ENCODE results near the gene ETNK2.
"Not testable (repeated sequence)": the region's sequence is repeated elsewhere in the genome, so short reads cannot be mapped to it uniquely, and the experiment has no call there.

The ETNK2 gene

DNA sequence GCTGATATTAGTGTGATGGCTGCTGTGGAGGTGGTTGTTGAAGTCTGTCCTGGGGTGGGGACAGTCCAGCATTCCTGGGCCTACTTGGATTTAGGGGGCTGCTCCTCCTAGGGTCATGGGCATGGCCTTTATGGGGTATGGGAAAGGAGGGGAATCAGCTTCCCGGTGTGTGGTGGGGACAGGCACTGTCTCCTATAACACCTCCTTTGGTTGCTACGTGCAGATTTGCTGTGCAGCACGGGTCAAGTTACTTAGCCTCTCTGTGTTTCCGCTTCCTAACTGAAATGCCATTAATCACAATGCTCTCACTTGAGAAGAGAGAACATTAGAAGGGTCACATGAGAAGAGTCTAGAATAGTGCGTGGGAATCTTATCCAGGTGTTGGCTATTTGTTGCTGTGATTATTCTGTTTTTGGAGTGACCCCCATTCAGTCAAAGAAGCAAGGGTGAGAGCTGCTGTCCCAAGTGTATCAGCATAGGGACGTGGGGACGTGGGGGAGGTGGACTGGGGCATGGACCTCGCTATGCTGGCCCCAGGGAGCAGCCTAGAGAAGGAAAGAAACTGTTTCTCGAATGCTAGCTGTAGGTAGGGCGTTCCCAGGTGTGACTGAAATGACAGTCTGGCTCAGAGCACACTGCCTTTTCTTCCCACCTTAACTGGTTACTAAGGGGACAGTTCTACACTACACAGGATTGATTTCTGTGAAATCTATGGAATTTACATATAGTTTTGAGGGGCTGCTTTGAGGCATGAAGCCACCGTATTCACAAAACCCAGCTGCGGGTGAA is 59.0 kb downstream of the ETNK2 start:
- no peak for DNase-seq (ENCODE audit: low read depth)
- TF ChIP-seq POLR2A (IDR thresholded peaks at IDR 0.05; ENCODE audit: extremely low read depth, insufficient read length): no peak
- TF ChIP-seq MYC (IDR thresholded peaks at IDR 0.05; ENCODE audit: low read depth, low read length): no peak
- TF ChIP-seq, protein P1, sequence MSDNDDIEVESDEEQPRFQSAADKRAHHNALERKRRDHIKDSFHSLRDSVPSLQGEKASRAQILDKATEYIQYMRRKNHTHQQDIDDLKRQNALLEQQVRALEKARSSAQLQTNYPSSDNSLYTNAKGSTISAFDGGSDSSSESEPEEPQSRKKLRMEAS (IDR thresholded peaks at IDR 0.05; ENCODE audit: low read depth, low read length): no peak
- TF ChIP-seq, protein P2, sequence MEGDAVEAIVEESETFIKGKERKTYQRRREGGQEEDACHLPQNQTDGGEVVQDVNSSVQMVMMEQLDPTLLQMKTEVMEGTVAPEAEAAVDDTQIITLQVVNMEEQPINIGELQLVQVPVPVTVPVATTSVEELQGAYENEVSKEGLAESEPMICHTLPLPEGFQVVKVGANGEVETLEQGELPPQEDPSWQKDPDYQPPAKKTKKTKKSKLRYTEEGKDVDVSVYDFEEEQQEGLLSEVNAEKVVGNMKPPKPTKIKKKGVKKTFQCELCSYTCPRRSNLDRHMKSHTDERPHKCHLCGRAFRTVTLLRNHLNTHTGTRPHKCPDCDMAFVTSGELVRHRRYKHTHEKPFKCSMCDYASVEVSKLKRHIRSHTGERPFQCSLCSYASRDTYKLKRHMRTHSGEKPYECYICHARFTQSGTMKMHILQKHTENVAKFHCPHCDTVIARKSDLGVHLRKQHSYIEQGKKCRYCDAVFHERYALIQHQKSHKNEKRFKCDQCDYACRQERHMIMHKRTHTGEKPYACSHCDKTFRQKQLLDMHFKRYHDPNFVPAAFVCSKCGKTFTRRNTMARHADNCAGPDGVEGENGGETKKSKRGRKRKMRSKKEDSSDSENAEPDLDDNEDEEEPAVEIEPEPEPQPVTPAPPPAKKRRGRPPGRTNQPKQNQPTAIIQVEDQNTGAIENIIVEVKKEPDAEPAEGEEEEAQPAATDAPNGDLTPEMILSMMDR (IDR thresholded peaks at IDR 0.05; ENCODE audit: low read depth, low read length): no peak
- H3K4me3 ChIP-seq (ENCODE audit: low read depth, low read length): no peak overlapping the region

DNA sequence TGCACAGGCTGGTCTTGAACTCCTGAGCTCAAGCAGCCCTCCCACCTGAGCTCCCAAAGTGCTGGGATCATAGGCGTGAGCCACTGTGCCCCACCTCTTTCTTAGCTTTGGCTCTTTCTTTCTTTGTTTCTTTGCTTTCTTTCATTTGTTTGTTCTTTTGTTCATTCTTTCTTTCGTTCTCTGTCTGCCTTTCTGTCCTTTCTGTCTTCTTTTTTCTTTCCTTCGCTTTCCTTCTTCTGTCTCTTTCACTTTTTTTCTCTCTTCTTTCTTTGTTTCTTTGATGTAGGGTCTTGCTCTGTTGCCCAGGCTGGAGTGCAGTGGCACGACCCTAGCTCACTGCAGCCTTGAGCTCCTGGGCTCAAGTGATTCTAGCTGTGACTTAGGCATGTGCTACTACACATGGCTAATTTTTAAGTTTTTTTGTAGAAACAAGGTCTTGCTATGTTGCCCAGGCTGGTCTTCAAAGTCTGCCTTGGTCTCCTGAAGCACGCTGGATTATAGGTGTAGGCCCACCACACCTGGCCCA is 60.0 kb downstream of the ETNK2 start:
- no peak for TF ChIP-seq MYC (IDR thresholded peaks at IDR 0.05; ENCODE audit: low read depth, low read length)
- TF ChIP-seq POLR2A (IDR thresholded peaks at IDR 0.05; ENCODE audit: extremely low read depth, insufficient read length): no peak
- H3K4me3 ChIP-seq (ENCODE audit: low read depth, low read length): no peak overlapping the region
- no peak for DNase-seq (ENCODE audit: low read depth)

DNA sequence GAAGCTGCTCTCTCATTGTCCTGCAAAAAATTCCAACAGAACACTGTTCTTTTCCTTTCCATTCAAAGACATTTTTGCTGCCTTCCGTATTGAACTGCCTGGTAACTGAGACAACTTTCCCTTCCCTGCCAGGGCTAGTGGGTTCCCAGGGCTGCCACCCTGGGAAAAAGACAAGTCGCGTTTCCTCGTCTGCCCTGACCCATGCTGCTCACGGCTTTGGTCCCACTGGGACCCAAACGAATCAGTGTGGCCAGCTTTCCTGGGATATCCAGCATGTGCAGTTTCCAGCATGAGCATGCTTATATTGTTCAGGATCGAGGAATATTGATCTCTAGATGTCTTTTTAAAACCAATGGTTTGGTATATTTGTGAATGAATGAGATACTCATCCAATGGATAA is 60.8 kb downstream of the ETNK2 start:
- no peak overlapping the region for H3K4me3 ChIP-seq (ENCODE audit: low read depth, low read length)
- no peak for DNase-seq (ENCODE audit: low read depth)
- no peak for TF ChIP-seq MYC (IDR thresholded peaks at IDR 0.05; ENCODE audit: low read depth, low read length)
- TF ChIP-seq, protein P1 (IDR thresholded peaks at IDR 0.05; ENCODE audit: low read depth, low read length): no peak
- no peak for TF ChIP-seq POLR2A (IDR thresholded peaks at IDR 0.05; ENCODE audit: extremely low read depth, insufficient read length)
- TF ChIP-seq, protein P2 (IDR thresholded peaks at IDR 0.05; ENCODE audit: low read depth, low read length): no peak

DNA sequence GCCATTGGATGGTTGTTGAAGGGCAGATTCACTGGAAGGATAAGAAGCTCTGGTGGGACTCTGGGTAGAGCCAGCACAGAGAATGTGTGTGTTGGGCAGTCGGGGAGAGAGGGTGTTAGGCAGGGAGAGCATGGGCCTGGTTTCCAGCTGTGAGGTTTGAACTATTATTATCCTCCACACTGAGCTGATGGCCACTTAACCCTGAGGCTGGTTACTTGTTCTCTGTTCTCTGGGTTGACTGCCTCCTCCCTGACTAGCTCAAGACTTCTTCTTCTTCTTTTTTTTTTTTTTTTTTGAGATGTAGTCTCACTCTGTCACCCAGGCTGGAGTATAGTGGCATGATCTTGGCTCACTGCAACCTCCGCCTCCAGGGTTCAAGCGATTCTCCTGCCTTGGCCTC is 61.7 kb downstream of the ETNK2 start:
- DNase-seq (ENCODE audit: low read depth); H3K4me3 ChIP-seq (ENCODE audit: low read depth, low read length): not testable (repeated sequence)

DNA sequence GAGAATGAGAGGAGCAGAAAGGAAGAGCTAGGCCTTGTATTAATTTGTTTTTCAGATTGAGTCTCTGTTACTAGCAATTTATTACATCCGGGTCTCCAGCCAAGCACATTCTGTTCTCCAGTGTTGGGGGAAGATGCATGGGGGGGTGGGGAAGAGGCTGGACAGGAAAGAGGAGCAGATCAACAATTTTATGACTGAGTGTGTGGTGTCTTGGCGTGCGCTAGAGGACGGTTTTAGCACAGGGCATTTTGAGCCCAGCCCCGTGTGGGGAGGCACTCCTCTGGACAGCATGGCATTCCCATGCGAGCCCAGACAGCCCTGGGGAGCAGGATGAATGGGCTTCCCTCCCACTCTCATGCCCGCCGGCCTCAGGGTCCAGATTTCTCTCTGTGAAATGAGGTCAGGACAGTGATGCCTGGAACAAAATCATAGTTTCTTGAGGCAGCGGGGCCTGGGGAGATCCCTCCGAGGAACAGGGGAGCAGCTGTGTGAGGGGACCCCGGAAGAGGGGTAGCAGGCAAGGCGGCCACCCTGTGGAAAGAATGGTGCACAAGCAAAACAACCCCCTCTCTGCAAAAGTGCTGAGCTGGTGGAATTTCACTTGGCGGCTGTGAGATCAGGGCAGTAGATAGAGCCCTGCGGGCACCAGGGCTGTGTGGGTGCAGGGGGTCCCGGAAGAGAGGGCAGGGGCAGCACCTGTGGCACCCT is 62.6 kb downstream of the ETNK2 start:
- DNase-seq (ENCODE audit: low read depth): no peak
- H3K4me3 ChIP-seq (ENCODE audit: low read depth, low read length): no peak overlapping the region
- TF ChIP-seq POLR2A (IDR thresholded peaks at IDR 0.05; ENCODE audit: extremely low read depth, insufficient read length): no peak
- TF ChIP-seq, protein P2 (IDR thresholded peaks at IDR 0.05; ENCODE audit: low read depth, low read length): no peak
- TF ChIP-seq, protein P1 (IDR thresholded peaks at IDR 0.05; ENCODE audit: low read depth, low read length): no peak
- no peak for TF ChIP-seq MYC (IDR thresholded peaks at IDR 0.05; ENCODE audit: low read depth, low read length)

DNA sequence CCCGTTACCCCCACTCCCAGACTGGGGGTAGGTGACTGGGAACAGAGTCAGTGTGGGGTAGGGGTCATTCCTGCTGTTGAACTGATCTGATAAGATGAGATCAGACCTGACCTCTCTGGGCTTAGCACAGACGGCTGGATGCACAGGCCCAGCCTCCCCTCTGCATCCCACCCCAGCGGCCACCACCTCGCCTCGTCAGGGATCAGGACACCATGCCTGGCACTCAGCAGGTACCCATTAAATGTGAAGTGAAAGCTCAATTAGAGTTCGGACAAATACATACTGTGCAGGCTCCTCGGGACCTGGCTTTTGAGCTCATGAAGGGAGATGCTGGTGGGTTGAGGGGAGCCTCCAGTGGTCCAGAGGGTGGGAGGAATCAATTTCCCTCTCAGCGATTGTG is 63.2 kb downstream of the ETNK2 start:
- TF ChIP-seq, protein P2 (IDR thresholded peaks at IDR 0.05; ENCODE audit: low read depth, low read length): no peak
- TF ChIP-seq, protein P1 (IDR thresholded peaks at IDR 0.05; ENCODE audit: low read depth, low read length): no peak
- no peak for TF ChIP-seq MYC (IDR thresholded peaks at IDR 0.05; ENCODE audit: low read depth, low read length)
- TF ChIP-seq POLR2A (IDR thresholded peaks at IDR 0.05; ENCODE audit: extremely low read depth, insufficient read length): no peak
- H3K4me3 ChIP-seq (ENCODE audit: low read depth, low read length): no peak overlapping the region
- DNase-seq (ENCODE audit: low read depth): no peak
